T-cell (primary cell): ENCODE data around the gene RTN4IP1. TPM values are rescaled to one million over a fixed set of nuclear protein-coding genes. Genes with fewer than 3 reads are reported as not detected.

Source experiments
- ATAC-seq, 4 experiments: fragments of 200-7000 bp in 3 of 4; fragments of 150-1000 bp in 1 of 4; cut with Tn5 transposase; replicated peaks in 1 of 4; 1 replicate in 3 of 4; 2 replicates in 1 of 4; pipeline ENCODE4 v1.10.0; 2021; ENCODE audit warnings: moderate library complexity in 3 of 4, mild to moderate bottlenecking in 2 of 4, moderate number of reproducible peaks in 1 of 4
- CTCF ChIA-PET, 2 donors: fragments of 300-600 bp; sonication (Branson Sonifier 250); formaldehyde crosslinking; loops; one replicate each; lab custom pipeline; 2022; ENCODE audit warnings: antibody characterized with exemption in 2 of 2; lab: Charles Lee
- POLR2A ChIA-PET, 2 donors: fragments of 300-600 bp; sonication (Branson Sonifier 250); formaldehyde crosslinking; loops; one replicate each; lab custom pipeline; 2022; ENCODE audit warnings: antibody characterized with exemption in 2 of 2; lab: Charles Lee
- DNase-seq, 35 experiments: peaks; one replicate each; pipeline versions ENCODE4 v3.0.0 to v3.0.0-alpha.2; 2013 to 2023
- H3K27ac ChIP-seq: one replicate; pipeline ENCODE4 v1.5.1; 2013; ENCODE audit warnings: low read length
- H3K27me3 ChIP-seq, 2 experiments: replicated peaks in 1 of 2; 1 replicate in 1 of 2; 2 replicates in 1 of 2; pipeline versions ENCODE4 v1.6.1 to v1.7.0; 2013; ENCODE audit warnings: low read length in 1 of 2, mixed read lengths in 1 of 2; ENCODE audit not compliant: control insufficient read depth in 2 of 2, insufficient read depth in 2 of 2; ENCODE audit errors: extremely low read depth in 1 of 2
- H3K36me3 ChIP-seq, 2 donors: 1 replicate in 1 of 2; 2 replicates in 1 of 2; pipeline versions ENCODE4 v1.6.1 to v1.7.0; 2013; ENCODE audit warnings: low read length in 1 of 2; ENCODE audit not compliant: control insufficient read depth in 2 of 2, insufficient read depth in 1 of 2; ENCODE audit errors: extremely low read depth in 1 of 2
- H3K4me1 ChIP-seq, 2 experiments: 1 replicate in 1 of 2; 2 replicates in 1 of 2; pipeline versions ENCODE4 v1.6.1 to v1.7.0; 2013; ENCODE audit warnings: low read length in 2 of 2, mixed read lengths in 1 of 2; ENCODE audit not compliant: insufficient read depth in 2 of 2, control insufficient read depth in 1 of 2; ENCODE audit errors: extremely low read depth in 1 of 2
- H3K4me3 ChIP-seq, 2 donors: 1 replicate in 1 of 2; 2 replicates in 1 of 2; pipeline versions ENCODE4 v1.5.1 to v1.7.0; 2013; ENCODE audit warnings: mild to moderate bottlenecking in 2 of 2, low read length in 1 of 2, moderate library complexity in 1 of 2; ENCODE audit not compliant: control insufficient read depth in 1 of 2; ENCODE audit errors: extremely low read depth in 1 of 2
- H3K9me3 ChIP-seq: 2 replicates; pipeline ENCODE4 v1.7.0; 2013
- H3K27ac Mint-ChIP-seq, 2 donors: one replicate each; pipeline ENCODE4 v1.8.0; 2020 to 2021; ENCODE audit warnings: mild to moderate bottlenecking in 2 of 2, mixed read lengths in 2 of 2
- H3K27me3 Mint-ChIP-seq, 2 donors: one replicate each; pipeline ENCODE4 v1.8.0; 2021 to 2022; ENCODE audit warnings: mixed read lengths in 2 of 2
- H3K36me3 Mint-ChIP-seq: one replicate; pipeline ENCODE4 v1.8.0; 2021; ENCODE audit warnings: mixed read lengths
- H3K4me1 Mint-ChIP-seq, 3 donors: one replicate each; pipeline ENCODE4 v1.8.0; 2020 to 2022; ENCODE audit warnings: mixed read lengths in 3 of 3, mild to moderate bottlenecking in 1 of 3
- H3K4me3 Mint-ChIP-seq, 3 donors: one replicate each; pipeline ENCODE4 v1.8.0; 2020 to 2022; ENCODE audit warnings: mild to moderate bottlenecking in 3 of 3, mixed read lengths in 3 of 3, moderate library complexity in 3 of 3
- H3K9me3 Mint-ChIP-seq, 3 donors: one replicate each; pipeline ENCODE4 v1.8.0; 2020 to 2022; ENCODE audit warnings: mixed read lengths in 3 of 3
- WGBS: methylation state at CpG from one replicate; pipeline ENCODE4 v1.1.5; 2013; ENCODE audit warnings: missing lambda C conversion rate; ENCODE audit not compliant: insufficient coverage; 5-methylcytosine and 5-hydroxymethylcytosine counted together
- total RNA-seq, 35 experiments: library from RNA in 6 of 35; stranded (reverse) in 6 of 35; fragments of 120-200 nt in 1 of 35; gene quantifications; one replicate each; pipeline versions ENCODE4 v1.2.1 to v1.2.4 and lab custom pipeline; 2013 to 2026

Gene RTN4IP1
- total RNA-seq, 5 donors from 2014 or later (not counting 1 experiment from before 2014, with no cell fraction given): 5.2 to 7.6 (median 7.0) TPM

- Mint-ChIP-seq H3K27me3 (no peaks in the 10 kb centered on the region), H3K36me3 (peaks cover 75% of the 10 kb centered on the region), H3K9me3 (no peaks in the 10 kb centered on the region), H3K4me3 (no peak overlapping the region), H3K27ac (peak overlapping the region in 1 of 2 donors; percentile 45), H3K4me1 (peaks cover 58 to 85% (median 79%) of the 10 kb centered on the region in 3 donors)
- Histone ChIP-seq H3K36me3 (peaks cover 0 to 76% of the 10 kb centered on the region in 2 donors), H3K9me3 (no peaks in the 10 kb centered on the region), H3K27ac (no peak overlapping the region), H3K27me3 (no peaks in the 10 kb centered on the region), H3K4me1 (peaks cover 16% of the 10 kb centered on the region in 2 experiments), H3K4me3 (no peak overlapping the region)
- WGBS: no CpG with 5 or more reads among the region's 1 CpG
- ChIA-PET CTCF (interaction anchor here in 1 of 2 donors (2.3 kb wide), 1 partner anchor 17 kb away, joined by 12 read pairs; no protein-coding TSS in a partner anchor), POLR2A (no interaction called here)
- DNase-seq (no peak), ATAC-seq (no peak)
Observed at GRCh38 chr6:106530026-106530425, 99.3 kb downstream of the RTN4IP1 start.

- Mint-ChIP-seq H3K36me3 (peaks cover 69% of the 10 kb centered on the region), H3K4me1 (peaks cover 58 to 83% (median 77%) of the 10 kb centered on the region in 3 donors), H3K4me3 (no peak overlapping the region), H3K9me3 (no peaks in the 10 kb centered on the region), H3K27me3 (no peaks in the 10 kb centered on the region), H3K27ac (peak overlapping the region; percentile 39 to 45)
- DNase-seq (no peak), ATAC-seq (no peak)
- H3K36me3 ChIP-seq: peaks cover 0 to 72% of the 10 kb centered on the region in 2 donors
- no peak overlapping the region for H3K4me3 ChIP-seq
- POLR2A ChIA-PET: no interaction called here
- no CpG with 5 or more reads among the region's 3 CpGs for WGBS
- H3K27me3 ChIP-seq: no peaks in the 10 kb centered on the region
- peaks cover 13 to 19% of the 10 kb centered on the region in 2 experiments for H3K4me1 ChIP-seq
- H3K27ac ChIP-seq: no peak overlapping the region
- CTCF ChIA-PET: interaction anchor here in 1 of 2 donors (2.3 kb wide), 1 partner anchor 17 kb away, joined by 12 read pairs; no protein-coding TSS in a partner anchor
- no peaks in the 10 kb centered on the region for H3K9me3 ChIP-seq
Observed at GRCh38 chr6:106529438-106529837, 99.9 kb downstream of the RTN4IP1 start.

DNA sequence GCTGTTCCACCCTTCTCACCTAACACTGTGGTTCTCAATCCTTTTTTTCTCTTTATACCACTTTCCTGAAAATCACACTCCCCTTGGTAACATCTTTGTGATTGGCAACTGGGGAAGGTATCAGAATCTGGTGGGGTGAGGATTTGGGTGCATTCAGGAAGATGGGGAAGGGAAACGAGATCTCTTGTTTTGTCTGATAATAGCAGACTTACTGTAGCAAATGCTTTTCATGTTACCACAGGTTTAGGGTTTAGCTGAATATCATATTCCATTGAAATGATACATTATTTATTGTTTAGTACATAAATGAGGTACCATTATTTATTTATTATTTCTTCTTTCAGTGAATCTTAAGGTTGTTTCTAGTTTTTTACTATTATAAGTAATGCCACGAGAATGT, 100.8 kb downstream of the RTN4IP1 start:
- ChIA-PET POLR2A (no interaction called here), CTCF (interaction anchor here in 1 of 2 donors (2.3 kb wide), 1 partner anchor 16 kb away, joined by 12 read pairs; no protein-coding TSS in a partner anchor)
- Histone ChIP-seq H3K4me1 (peaks cover 18 to 20% of the 10 kb centered on the region in 2 experiments), H3K4me3 (no peak overlapping the region), H3K36me3 (peaks cover 0 to 64% of the 10 kb centered on the region in 2 donors), H3K9me3 (no peaks in the 10 kb centered on the region), H3K27me3 (no peaks in the 10 kb centered on the region), H3K27ac (no peak overlapping the region)
- H3K4me3 Mint-ChIP-seq: no peak overlapping the region
- ATAC-seq (no peak), DNase-seq (no peak)
- H3K27me3 Mint-ChIP-seq: no peaks in the 10 kb centered on the region
- H3K36me3 Mint-ChIP-seq: peaks cover 63% of the 10 kb centered on the region
- H3K9me3 Mint-ChIP-seq: no peaks in the 10 kb centered on the region
- WGBS: no CpG with 5 or more reads among the region's 2 CpGs
- H3K4me1 Mint-ChIP-seq: peaks cover 58 to 83% (median 76%) of the 10 kb centered on the region in 3 donors
- peak overlapping the region; percentile 48 to 68 for H3K27ac Mint-ChIP-seq

- no peaks in the 10 kb centered on the region for H3K9me3 Mint-ChIP-seq
- ChIA-PET CTCF (interaction anchor here in 1 of 2 donors (2.3 kb wide), 1 partner anchor 15 kb away, joined by 12 read pairs; no protein-coding TSS in a partner anchor), POLR2A (interaction anchor here in 1 of 2 donors (0.6 to 1.3 kb wide), 2 partner anchors 8 to 27 kb away, joined by 3 to 4 read pairs; no protein-coding TSS in a partner anchor)
- peak overlapping the region; percentile 34 to 81 for H3K27ac Mint-ChIP-seq
- H3K36me3 ChIP-seq: peaks cover 0 to 58% of the 10 kb centered on the region in 2 donors
- H3K27me3 Mint-ChIP-seq: no peaks in the 10 kb centered on the region
- H3K4me1 Mint-ChIP-seq: peaks cover 58 to 81% (median 74%) of the 10 kb centered on the region in 3 donors
- DNase-seq (no peak), ATAC-seq (no peak)
- no peak overlapping the region for H3K4me3 ChIP-seq
- H3K27me3 ChIP-seq: no peaks in the 10 kb centered on the region
- no peak overlapping the region for H3K27ac ChIP-seq
- no peaks in the 10 kb centered on the region for H3K9me3 ChIP-seq
- WGBS: no CpG with 5 or more reads among the region's 3 CpGs
- H3K36me3 Mint-ChIP-seq: peaks cover 58% of the 10 kb centered on the region
- no peak overlapping the region for H3K4me3 Mint-ChIP-seq
- H3K4me1 ChIP-seq: peaks cover 15 to 19% of the 10 kb centered on the region in 2 experiments
Observed at GRCh38 chr6:106527979-106528378, 101.3 kb downstream of the RTN4IP1 start.

- no peak for DNase-seq
- peaks cover 49% of the 10 kb centered on the region for H3K36me3 Mint-ChIP-seq
- Histone ChIP-seq H3K4me1 (peaks cover 14 to 28% of the 10 kb centered on the region in 2 experiments), H3K4me3 (no peak overlapping the region), H3K9me3 (no peaks in the 10 kb centered on the region), H3K27ac (no peak overlapping the region), H3K36me3 (peaks cover 0 to 50% of the 10 kb centered on the region in 2 donors), H3K27me3 (no peaks in the 10 kb centered on the region)
- CTCF ChIA-PET: interaction anchor here (0.7 to 1.2 kb wide), 4 partner anchors 12 to 81 kb away, joined by 3 to 7 read pairs (median 5); no protein-coding TSS in a partner anchor
- peak overlapping the region in 1 of 2 donors; percentile 45 for H3K27ac Mint-ChIP-seq
- H3K27me3 Mint-ChIP-seq: no peaks in the 10 kb centered on the region
- H3K4me1 Mint-ChIP-seq: peaks cover 56 to 79% (median 71%) of the 10 kb centered on the region in 3 donors
- WGBS: no CpG with 5 or more reads among the region's 2 CpGs
- H3K4me3 Mint-ChIP-seq: no peak overlapping the region
- ATAC-seq: no peak
- no peaks in the 10 kb centered on the region for H3K9me3 Mint-ChIP-seq
- POLR2A ChIA-PET: interaction anchor here (0.6 to 2.4 kb wide), 7 partner anchors 9 to 1666 kb away, joined by 3 to 10 read pairs (median 4); no protein-coding TSS in a partner anchor
Observed at GRCh38 chr6:106527117-106527516, 102.2 kb downstream of the RTN4IP1 start.

GRCh38 chr6:106525882-106526275, 103.4 kb downstream of the RTN4IP1 start:
- ATAC-seq: no peak
- Histone ChIP-seq H3K27ac (peak overlapping the region; percentile 93), H3K4me1 (peaks cover 14 to 32% of the 10 kb centered on the region in 2 experiments), H3K27me3 (no peaks in the 10 kb centered on the region), H3K4me3 (peak overlapping the region in 1 of 2 donors; percentile 47), H3K9me3 (no peaks in the 10 kb centered on the region), H3K36me3 (peaks cover 0 to 39% of the 10 kb centered on the region in 2 donors)
- Mint-ChIP-seq H3K36me3 (peaks cover 40% of the 10 kb centered on the region), H3K9me3 (no peaks in the 10 kb centered on the region), H3K4me1 (peaks cover 68 to 75% (median 70%) of the 10 kb centered on the region in 3 donors), H3K27ac (peak overlapping the region; percentile 95 to 96), H3K27me3 (no peaks in the 10 kb centered on the region), H3K4me3 (peak overlapping the region in 2 of 3 donors; percentile 17 to 88)
- ChIA-PET CTCF (interaction anchor here (0.7 to 2.9 kb wide), 8 partner anchors 8 to 80 kb away, joined by 3 to 29 read pairs (median 5); no protein-coding TSS in a partner anchor), POLR2A (interaction anchor here (0.5 to 2.4 kb wide), 10 partner anchors 8 to 34 kb away, joined by 3 to 15 read pairs (median 4); no protein-coding TSS in a partner anchor)
- DNase-seq: peak in 1 of 35 experiments; percentile 50
- WGBS: 0% methylated on average over 1 of the region's 1 CpG
